ENCODE results near the gene PDIA5.

The PDIA5 gene

DNA sequence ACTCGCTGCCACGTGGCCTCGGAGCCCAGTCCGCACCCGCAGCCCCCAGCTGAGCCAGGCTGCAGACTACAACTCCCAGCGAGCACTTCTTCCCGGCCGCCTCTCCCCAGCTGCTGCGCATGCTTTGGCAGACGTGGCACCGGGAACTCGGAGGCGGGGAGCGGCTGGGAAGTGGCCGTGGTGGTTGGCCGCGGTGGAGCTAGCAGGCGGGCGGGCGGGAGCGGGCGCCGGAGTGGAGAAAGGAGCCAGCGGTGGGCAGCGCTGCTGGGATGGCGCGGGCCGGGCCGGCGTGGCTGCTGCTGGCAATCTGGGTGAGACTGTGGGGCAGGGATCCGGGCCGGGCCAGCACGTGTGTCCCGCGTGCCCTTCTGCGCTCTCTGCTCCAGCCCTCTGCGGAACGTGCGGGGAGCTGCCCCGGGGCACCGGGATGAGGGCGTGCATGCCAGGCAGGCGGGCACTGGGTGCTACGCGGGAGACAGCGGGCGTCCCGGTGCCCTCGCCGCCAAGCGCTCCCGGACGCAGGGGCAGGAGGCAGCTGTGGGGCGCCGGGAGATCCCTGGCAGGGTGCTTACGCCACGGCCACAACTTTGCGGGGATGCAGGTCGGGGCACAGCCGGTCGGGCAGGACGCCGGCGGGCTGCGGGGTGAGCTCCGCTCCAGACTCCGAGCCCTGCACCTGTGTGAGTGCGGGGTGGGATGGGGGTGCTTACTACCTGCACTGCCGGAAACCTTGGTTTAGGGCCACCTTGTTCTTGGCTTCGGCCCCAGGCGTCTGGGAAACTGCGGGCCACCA lies at the start of gene PDIA5:
PDIA5 (plus strand) TSS at position 130 of the 793 bp plus-strand sequence; CDS start at position 270, 140 bp downstream.
- TF ChIP-seq, protein P1, sequence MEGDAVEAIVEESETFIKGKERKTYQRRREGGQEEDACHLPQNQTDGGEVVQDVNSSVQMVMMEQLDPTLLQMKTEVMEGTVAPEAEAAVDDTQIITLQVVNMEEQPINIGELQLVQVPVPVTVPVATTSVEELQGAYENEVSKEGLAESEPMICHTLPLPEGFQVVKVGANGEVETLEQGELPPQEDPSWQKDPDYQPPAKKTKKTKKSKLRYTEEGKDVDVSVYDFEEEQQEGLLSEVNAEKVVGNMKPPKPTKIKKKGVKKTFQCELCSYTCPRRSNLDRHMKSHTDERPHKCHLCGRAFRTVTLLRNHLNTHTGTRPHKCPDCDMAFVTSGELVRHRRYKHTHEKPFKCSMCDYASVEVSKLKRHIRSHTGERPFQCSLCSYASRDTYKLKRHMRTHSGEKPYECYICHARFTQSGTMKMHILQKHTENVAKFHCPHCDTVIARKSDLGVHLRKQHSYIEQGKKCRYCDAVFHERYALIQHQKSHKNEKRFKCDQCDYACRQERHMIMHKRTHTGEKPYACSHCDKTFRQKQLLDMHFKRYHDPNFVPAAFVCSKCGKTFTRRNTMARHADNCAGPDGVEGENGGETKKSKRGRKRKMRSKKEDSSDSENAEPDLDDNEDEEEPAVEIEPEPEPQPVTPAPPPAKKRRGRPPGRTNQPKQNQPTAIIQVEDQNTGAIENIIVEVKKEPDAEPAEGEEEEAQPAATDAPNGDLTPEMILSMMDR (IDR thresholded peaks at IDR 0.05; ENCODE audit: insufficient read depth, low read depth, low read length, missing control alignments) = no peak
- peak within 1 kb of the TSS; percentile 79 for H3K4me3 ChIP-seq (ENCODE audit: low read length)
- DNase-seq (ENCODE audit: low read depth) = peak; percentile 93

DNA sequence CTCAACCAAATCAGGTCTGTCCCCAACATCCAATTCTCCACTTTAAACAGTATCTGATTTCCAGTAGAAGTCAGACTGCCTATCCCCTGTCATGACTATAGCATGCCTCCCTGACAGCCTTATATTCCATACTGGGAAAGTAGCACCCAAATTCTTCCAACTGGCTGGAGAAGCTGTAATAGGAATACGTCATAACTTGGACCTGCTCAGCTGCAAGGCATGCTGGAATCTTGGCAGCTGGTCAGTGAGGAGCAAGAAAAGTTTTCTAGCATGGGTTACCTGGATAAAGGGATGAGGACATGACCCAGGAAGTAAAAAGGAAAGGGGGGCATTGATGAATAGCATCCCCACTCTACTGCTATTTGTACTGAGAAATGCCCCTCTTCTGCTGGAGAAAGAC lies 48.1 kb upstream of the PDIA5 start:
- TF ChIP-seq, protein P1 (IDR thresholded peaks at IDR 0.05; ENCODE audit: insufficient read depth, low read depth, low read length, missing control alignments) = no peak
- DNase-seq (ENCODE audit: low read depth) = no peak
- H3K4me3 ChIP-seq (ENCODE audit: low read length) = no peak overlapping the region

DNA sequence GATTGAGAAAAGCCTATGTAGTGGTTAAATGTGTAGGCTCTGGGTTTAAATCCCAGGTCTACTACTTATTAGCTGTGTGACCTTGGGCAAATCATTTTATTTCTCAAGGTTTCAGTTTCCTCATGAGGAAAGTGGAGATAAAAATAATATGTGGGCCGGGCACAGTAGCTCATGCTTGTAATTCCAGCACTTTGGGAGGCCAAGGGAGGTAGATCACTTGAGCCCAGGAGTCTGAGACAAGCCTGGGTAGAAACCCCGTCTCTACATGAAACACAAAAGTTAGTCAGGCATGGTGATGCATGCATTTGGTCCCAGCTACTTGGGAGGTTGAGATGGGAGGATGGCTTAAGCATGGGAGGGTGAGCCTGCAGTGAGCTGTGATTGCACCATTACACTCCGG lies 47.7 kb upstream of the PDIA5 start:
- H3K4me3 ChIP-seq (ENCODE audit: low read length) = no peak overlapping the region
- DNase-seq (ENCODE audit: low read depth) = no peak
- TF ChIP-seq, protein P1 (IDR thresholded peaks at IDR 0.05; ENCODE audit: insufficient read depth, low read depth, low read length, missing control alignments) = no peak

DNA sequence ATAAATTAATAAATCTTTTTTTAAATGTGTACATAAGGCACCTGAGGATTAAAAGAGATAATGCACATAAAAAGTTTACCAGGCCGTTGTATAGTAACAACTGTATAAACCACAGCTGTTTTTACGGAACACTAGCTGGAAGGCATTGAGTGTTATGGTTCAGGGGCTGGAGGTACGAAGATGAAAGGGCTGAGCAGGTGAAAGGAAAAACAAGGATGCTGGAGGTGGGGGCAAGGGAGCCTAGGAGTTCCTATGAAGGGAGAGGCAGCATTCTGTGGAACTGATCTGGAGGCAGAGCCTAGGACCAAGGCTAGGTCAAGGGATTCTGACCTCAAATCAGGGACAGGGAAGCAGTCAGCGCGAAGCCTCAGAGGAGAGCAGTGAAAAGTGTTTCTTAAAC lies 47.2 kb upstream of the PDIA5 start:
- no peak for DNase-seq (ENCODE audit: low read depth)
- no peak overlapping the region for H3K4me3 ChIP-seq (ENCODE audit: low read length)
- TF ChIP-seq, protein P1 (IDR thresholded peaks at IDR 0.05; ENCODE audit: insufficient read depth, low read depth, low read length, missing control alignments) = no peak

DNA sequence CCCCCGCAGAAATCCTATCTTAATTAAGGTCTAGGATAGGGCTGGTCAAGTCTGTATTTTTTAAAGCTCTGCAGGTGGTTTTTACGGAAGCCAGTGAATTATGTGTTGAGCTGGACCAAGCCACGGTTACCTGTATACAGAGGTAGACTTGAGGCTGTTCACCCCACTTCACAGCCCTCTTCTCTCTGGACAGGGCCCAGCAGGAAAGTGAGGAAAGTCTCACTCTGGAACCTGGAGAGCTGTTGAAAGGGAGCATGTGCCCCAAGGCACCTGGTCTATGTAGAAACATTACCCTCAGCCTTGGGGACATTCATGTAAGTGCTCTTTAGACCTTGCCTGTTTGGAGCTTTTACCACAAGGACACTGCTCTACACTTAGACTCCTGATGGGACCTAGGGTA lies 46.1 kb upstream of the PDIA5 start:
- TF ChIP-seq, protein P1 (IDR thresholded peaks at IDR 0.05; ENCODE audit: insufficient read depth, low read depth, low read length, missing control alignments) = no peak
- H3K4me3 ChIP-seq (ENCODE audit: low read length) = no peak overlapping the region
- no peak for DNase-seq (ENCODE audit: low read depth)

DNA sequence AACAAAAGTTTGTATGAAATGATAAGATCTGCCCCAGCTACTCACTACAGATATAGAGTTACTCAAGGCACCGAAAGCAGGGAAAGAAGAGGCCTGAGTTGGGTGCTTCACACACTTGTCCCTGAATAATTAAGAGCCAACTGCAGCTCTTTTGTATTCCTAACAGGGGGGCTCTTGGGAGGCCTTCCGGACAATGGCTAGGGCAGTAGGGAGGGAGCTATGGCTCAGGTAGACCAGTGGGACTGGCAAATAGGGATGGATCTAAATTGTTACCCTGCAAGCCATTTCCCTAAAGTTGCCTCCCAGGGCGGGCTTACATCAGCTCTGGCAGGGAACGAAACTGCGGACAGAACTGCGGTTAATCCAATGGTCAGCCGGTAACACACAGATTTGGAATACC lies 45.4 kb upstream of the PDIA5 start:
- TF ChIP-seq, protein P1 (IDR thresholded peaks at IDR 0.05; ENCODE audit: insufficient read depth, low read depth, low read length, missing control alignments) = no peak
- no peak overlapping the region for H3K4me3 ChIP-seq (ENCODE audit: low read length)
- DNase-seq (ENCODE audit: low read depth) = no peak

Measured in epithelial cell of esophagus (primary cell).